ENCODE data around the gene KCNA4.
"Not testable (repeated sequence)": the region's sequence is repeated elsewhere in the genome, so short reads cannot be mapped to it uniquely, and the experiment has no call there.

KCNA4 gene

GRCh38 chr11:30034746-30035145 lies 17.9 kb upstream of the KCNA4 start:
- H3K9ac ChIP-seq (ENCODE audit: low read depth, low read length, poor library complexity); H2AK5ac ChIP-seq (ENCODE audit: low read depth, low read length); DNase-seq (ENCODE audit: low spot score); H4K8ac ChIP-seq (ENCODE audit: low read depth, low read length); H3K4me3 ChIP-seq (ENCODE audit: low read length in 2 of 2); H2BK15ac ChIP-seq (ENCODE audit: low read length); H3K79me1 ChIP-seq (ENCODE audit: low read depth, low read length); H2AFZ ChIP-seq (ENCODE audit: low read length); H3K27ac ChIP-seq (replicated peaks; ENCODE audit: low read length); H2BK12ac ChIP-seq (ENCODE audit: low read length); H3K36me3 ChIP-seq (replicated peaks in 1 of 2; ENCODE audit: control insufficient read depth in 2 of 2, insufficient read depth in 2 of 2, low read length in 2 of 2); H2BK120ac ChIP-seq (ENCODE audit: low read depth, low read length); H3K4me1 ChIP-seq (ENCODE audit: control insufficient read depth in 2 of 2, insufficient read depth in 1 of 2, low read depth in 1 of 2, low read length in 2 of 2); H3K27me3 ChIP-seq (ENCODE audit: control insufficient read depth in 3 of 3, insufficient read depth in 3 of 3, low read depth in 1 of 3, low read length in 3 of 3); H3K14ac ChIP-seq (ENCODE audit: low read length); H3K4ac ChIP-seq (ENCODE audit: low read length); H3K4me2 ChIP-seq (ENCODE audit: insufficient read depth, low read length, poor library complexity, severe bottlenecking); H3K23ac ChIP-seq (ENCODE audit: low read depth, low read length, poor library complexity); H4K91ac ChIP-seq (ENCODE audit: low read depth, low read length, poor library complexity); H2BK5ac ChIP-seq (ENCODE audit: low read length); H3K18ac ChIP-seq (ENCODE audit: low read length); H3K9me3 ChIP-seq (replicated peaks in 1 of 2; ENCODE audit: control insufficient read depth in 2 of 2, insufficient read depth in 1 of 2, low read depth in 1 of 2, low read length in 2 of 2): not testable (repeated sequence)
- WGBS, 2 donors (ENCODE audit: extremely low coverage in 2 of 2, insufficient read length in 2 of 2, insufficient replicate concordance in 1 of 2): no CpG with 5 or more reads among the region's 4 CpGs

GRCh38 chr11:30034166-30034565 lies 17.3 kb upstream of the KCNA4 start:
- H2BK12ac ChIP-seq (ENCODE audit: low read length); H2BK15ac ChIP-seq (ENCODE audit: low read length); H3K79me1 ChIP-seq (ENCODE audit: low read depth, low read length); H3K36me3 ChIP-seq (replicated peaks in 1 of 2; ENCODE audit: control insufficient read depth in 2 of 2, insufficient read depth in 2 of 2, low read length in 2 of 2); H3K27ac ChIP-seq (replicated peaks; ENCODE audit: low read length); H4K8ac ChIP-seq (ENCODE audit: low read depth, low read length); H3K9me3 ChIP-seq (replicated peaks in 1 of 2; ENCODE audit: control insufficient read depth in 2 of 2, insufficient read depth in 1 of 2, low read depth in 1 of 2, low read length in 2 of 2); H2BK5ac ChIP-seq (ENCODE audit: low read length); H2BK120ac ChIP-seq (ENCODE audit: low read depth, low read length); H3K4ac ChIP-seq (ENCODE audit: low read length); H3K4me2 ChIP-seq (ENCODE audit: insufficient read depth, low read length, poor library complexity, severe bottlenecking); H3K4me3 ChIP-seq (ENCODE audit: low read length in 2 of 2); H2AK5ac ChIP-seq (ENCODE audit: low read depth, low read length); H3K23ac ChIP-seq (ENCODE audit: low read depth, low read length, poor library complexity); H2AFZ ChIP-seq (ENCODE audit: low read length); H3K27me3 ChIP-seq (ENCODE audit: control insufficient read depth in 3 of 3, insufficient read depth in 3 of 3, low read depth in 1 of 3, low read length in 3 of 3); H4K91ac ChIP-seq (ENCODE audit: low read depth, low read length, poor library complexity); DNase-seq (ENCODE audit: low spot score); H3K4me1 ChIP-seq (ENCODE audit: control insufficient read depth in 2 of 2, insufficient read depth in 1 of 2, low read depth in 1 of 2, low read length in 2 of 2); H3K9ac ChIP-seq (ENCODE audit: low read depth, low read length, poor library complexity); H3K14ac ChIP-seq (ENCODE audit: low read length); H3K18ac ChIP-seq (ENCODE audit: low read length): not testable (repeated sequence)

GRCh38 chr11:30025396-30026139 lies 8.7 kb upstream of the KCNA4 start:
- Histone ChIP-seq H3K18ac (ENCODE audit: low read length) (no peak overlapping the region), H2BK15ac (ENCODE audit: low read length) (no peak overlapping the region), H3K4me1 (ENCODE audit: control insufficient read depth in 2 of 2, insufficient read depth in 1 of 2, low read depth in 1 of 2, low read length in 2 of 2) (no peaks in the 10 kb centered on the region), H3K79me1 (ENCODE audit: low read depth, low read length) (no peaks in the 10 kb centered on the region), H2BK12ac (ENCODE audit: low read length) (no peak overlapping the region), H3K9ac (ENCODE audit: low read depth, low read length, poor library complexity) (no peak overlapping the region), H3K4ac (ENCODE audit: low read length) (no peak overlapping the region), H3K36me3 (replicated peaks in 1 of 2; ENCODE audit: control insufficient read depth in 2 of 2, insufficient read depth in 2 of 2, low read length in 2 of 2) (no peaks in the 10 kb centered on the region), H4K91ac (ENCODE audit: low read depth, low read length, poor library complexity) (no peak overlapping the region), H2AK5ac (ENCODE audit: low read depth, low read length) (no peak overlapping the region), H2BK5ac (ENCODE audit: low read length) (no peak overlapping the region), H2BK120ac (ENCODE audit: low read depth, low read length) (no peak overlapping the region), H3K4me3 (ENCODE audit: low read length in 2 of 2) (no peak overlapping the region), H4K8ac (ENCODE audit: low read depth, low read length) (no peak overlapping the region), H3K4me2 (ENCODE audit: insufficient read depth, low read length, poor library complexity, severe bottlenecking) (no peak overlapping the region), H3K23ac (ENCODE audit: low read depth, low read length, poor library complexity) (no peak overlapping the region), H3K14ac (ENCODE audit: low read length) (no peak overlapping the region), H3K27me3 (ENCODE audit: control insufficient read depth in 3 of 3, insufficient read depth in 3 of 3, low read depth in 1 of 3, low read length in 3 of 3) (no peaks in the 10 kb centered on the region), H2AFZ (ENCODE audit: low read length) (no peak overlapping the region), H3K27ac (replicated peaks; ENCODE audit: low read length) (no peak overlapping the region), H3K9me3 (replicated peaks in 1 of 2; ENCODE audit: control insufficient read depth in 2 of 2, insufficient read depth in 1 of 2, low read depth in 1 of 2, low read length in 2 of 2) (peaks cover 0 to 4% of the 10 kb centered on the region in 2 donors)
- DNase-seq (ENCODE audit: low spot score): no peak
- no CpG with 5 or more reads among the region's 6 CpGs for WGBS, 2 donors (ENCODE audit: extremely low coverage in 2 of 2, insufficient read length in 2 of 2, insufficient replicate concordance in 1 of 2)

- no peak overlapping the region for H3K4ac ChIP-seq (ENCODE audit: low read length)
- no peak overlapping the region for H3K4me3 ChIP-seq (ENCODE audit: low read length in 2 of 2)
- H3K4me1 ChIP-seq (ENCODE audit: control insufficient read depth in 2 of 2, insufficient read depth in 1 of 2, low read depth in 1 of 2, low read length in 2 of 2): no peaks in the 10 kb centered on the region
- H4K8ac ChIP-seq (ENCODE audit: low read depth, low read length): no peak overlapping the region
- H3K79me1 ChIP-seq (ENCODE audit: low read depth, low read length): no peaks in the 10 kb centered on the region
- no peak overlapping the region for H2AFZ ChIP-seq (ENCODE audit: low read length)
- H2AK5ac ChIP-seq (ENCODE audit: low read depth, low read length): no peak overlapping the region
- no peak for DNase-seq (ENCODE audit: low spot score)
- H2BK12ac ChIP-seq (ENCODE audit: low read length): no peak overlapping the region
- H4K91ac ChIP-seq (ENCODE audit: low read depth, low read length, poor library complexity): no peak overlapping the region
- H2BK15ac ChIP-seq (ENCODE audit: low read length): no peak overlapping the region
- H3K27ac ChIP-seq (replicated peaks; ENCODE audit: low read length): no peak overlapping the region
- H3K23ac ChIP-seq (ENCODE audit: low read depth, low read length, poor library complexity): no peak overlapping the region
- no CpG with 5 or more reads among the region's 2 CpGs for WGBS, 2 donors (ENCODE audit: extremely low coverage in 2 of 2, insufficient read length in 2 of 2, insufficient replicate concordance in 1 of 2)
- no peak overlapping the region for H2BK5ac ChIP-seq (ENCODE audit: low read length)
- H2BK120ac ChIP-seq (ENCODE audit: low read depth, low read length): no peak overlapping the region
- no peak overlapping the region for H3K9ac ChIP-seq (ENCODE audit: low read depth, low read length, poor library complexity)
- H3K14ac ChIP-seq (ENCODE audit: low read length): no peak overlapping the region
- no peak overlapping the region for H3K4me2 ChIP-seq (ENCODE audit: insufficient read depth, low read length, poor library complexity, severe bottlenecking)
- no peaks in the 10 kb centered on the region for H3K36me3 ChIP-seq (replicated peaks in 1 of 2; ENCODE audit: control insufficient read depth in 2 of 2, insufficient read depth in 2 of 2, low read length in 2 of 2)
- H3K9me3 ChIP-seq (replicated peaks in 1 of 2; ENCODE audit: control insufficient read depth in 2 of 2, insufficient read depth in 1 of 2, low read depth in 1 of 2, low read length in 2 of 2): peaks cover 0 to 4% of the 10 kb centered on the region in 2 donors
- no peak overlapping the region for H3K18ac ChIP-seq (ENCODE audit: low read length)
- peaks cover 0 to 14% (median 4%) of the 10 kb centered on the region in 3 experiments for H3K27me3 ChIP-seq (ENCODE audit: control insufficient read depth in 3 of 3, insufficient read depth in 3 of 3, low read depth in 1 of 3, low read length in 3 of 3)
Observed at GRCh38 chr11:30023074-30023473, 6.2 kb upstream of the KCNA4 start.
